ENCODE results near the gene ENDOD1. TPM values are rescaled to one million over a fixed set of nuclear protein-coding genes. Genes with fewer than 3 reads are reported as not detected.

Gene ENDOD1
- total and polyA plus RNA-seq, 2 experiments from 2014 or later, result 15.5 to 33.7 TPM

DNA sequence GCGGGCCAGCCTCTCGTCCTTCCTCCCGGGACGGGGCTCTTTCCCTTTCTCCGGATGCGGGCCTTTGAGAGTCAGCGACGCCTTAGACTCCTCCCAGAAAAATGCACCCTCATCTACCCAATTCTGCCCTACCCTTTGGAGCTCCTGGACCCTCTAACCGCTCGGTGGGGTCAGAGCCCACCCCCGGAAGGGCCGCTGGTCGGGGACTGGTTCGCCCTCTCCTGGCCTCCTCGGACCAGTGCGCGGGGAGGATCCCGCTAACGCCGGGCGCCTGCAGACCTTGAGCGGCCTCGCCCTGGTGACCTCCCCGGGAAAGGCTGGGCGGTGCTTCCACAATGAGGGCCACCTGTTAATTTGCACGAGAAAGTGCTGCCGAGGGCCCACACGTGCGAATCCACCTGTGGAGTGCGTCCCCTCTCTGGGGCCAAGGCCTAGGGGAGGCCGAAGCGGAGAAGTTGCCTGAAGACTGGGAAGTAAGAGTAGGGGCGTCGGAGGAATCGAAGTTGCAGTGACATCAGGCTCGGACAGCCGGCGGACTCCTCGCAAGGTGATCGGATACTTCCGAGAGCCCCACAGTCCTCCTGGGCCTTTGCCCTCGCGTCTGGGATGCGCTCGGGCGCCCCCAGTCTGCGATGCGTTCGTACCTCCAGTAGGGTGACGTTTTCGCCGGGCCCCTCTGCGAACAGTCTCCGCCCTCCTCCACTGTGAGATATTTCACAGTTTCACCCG, 61.5 kb downstream of the ENDOD1 start:
- peak overlapping the region; percentile 78 for H3K4me2 ChIP-seq (ENCODE audit: unreplicated experiment)
- 2 to 3% methylated on average over 53 to 55 of the region's 55 CpGs for WGBS, 2 experiments (ENCODE audit: low coverage in 1 of 2, low lambda C conversion rate in 2 of 2, missing lambda C conversion rate in 2 of 2)
- H3K9me2 ChIP-seq (ENCODE audit: insufficient read depth), result no peaks in the 10 kb centered on the region
- peak overlapping the region; percentile 97 for H2AFZ ChIP-seq
- 0 out of 2 replicates have a peak overlapping the region, but pooled peaks have one; percentile 17 for H3K27ac ChIP-seq
- H4K20me1 ChIP-seq (ENCODE audit: insufficient read depth), result no peaks in the 10 kb centered on the region
- H3K4me1 ChIP-seq (ENCODE audit: insufficient read depth), result peaks cover 28% of the 10 kb centered on the region
- H3K27me3 ChIP-seq (replicated peaks; ENCODE audit: insufficient read depth), result no peaks in the 10 kb centered on the region
- H3K79me2 ChIP-seq (ENCODE audit: insufficient read depth), result no peaks in the 10 kb centered on the region
- peak overlapping the region; percentile 75 for H3K9ac ChIP-seq
- in situ Hi-C loops (cut with MboI), result loop anchor here (5.0 to 25.0 kb wide), 3 partner anchors 556 to 1236 kb away; partner anchors contain the start of genes CCDC82 and JRKL
- no peaks in the 10 kb centered on the region for H3K36me3 ChIP-seq (ENCODE audit: low read depth)
- H3K4me3 ChIP-seq, result peak overlapping the region; percentile 74
- DNase-seq, result peak; percentile 97
- TF ChIP-seq EZH2 (IDR thresholded peaks at IDR 0.05; ENCODE audit: insufficient read depth, poor library complexity, severe bottlenecking) (no peak), EZH2phosphoT487 (IDR thresholded peaks at IDR 0.05; ENCODE audit: insufficient read depth, low read depth) (no peak)
- peaks cover 32% of the 10 kb centered on the region for H3F3A ChIP-seq (ENCODE audit: insufficient read depth)
- no peaks in the 10 kb centered on the region for H3K9me3 ChIP-seq (ENCODE audit: low read depth)

DNA sequence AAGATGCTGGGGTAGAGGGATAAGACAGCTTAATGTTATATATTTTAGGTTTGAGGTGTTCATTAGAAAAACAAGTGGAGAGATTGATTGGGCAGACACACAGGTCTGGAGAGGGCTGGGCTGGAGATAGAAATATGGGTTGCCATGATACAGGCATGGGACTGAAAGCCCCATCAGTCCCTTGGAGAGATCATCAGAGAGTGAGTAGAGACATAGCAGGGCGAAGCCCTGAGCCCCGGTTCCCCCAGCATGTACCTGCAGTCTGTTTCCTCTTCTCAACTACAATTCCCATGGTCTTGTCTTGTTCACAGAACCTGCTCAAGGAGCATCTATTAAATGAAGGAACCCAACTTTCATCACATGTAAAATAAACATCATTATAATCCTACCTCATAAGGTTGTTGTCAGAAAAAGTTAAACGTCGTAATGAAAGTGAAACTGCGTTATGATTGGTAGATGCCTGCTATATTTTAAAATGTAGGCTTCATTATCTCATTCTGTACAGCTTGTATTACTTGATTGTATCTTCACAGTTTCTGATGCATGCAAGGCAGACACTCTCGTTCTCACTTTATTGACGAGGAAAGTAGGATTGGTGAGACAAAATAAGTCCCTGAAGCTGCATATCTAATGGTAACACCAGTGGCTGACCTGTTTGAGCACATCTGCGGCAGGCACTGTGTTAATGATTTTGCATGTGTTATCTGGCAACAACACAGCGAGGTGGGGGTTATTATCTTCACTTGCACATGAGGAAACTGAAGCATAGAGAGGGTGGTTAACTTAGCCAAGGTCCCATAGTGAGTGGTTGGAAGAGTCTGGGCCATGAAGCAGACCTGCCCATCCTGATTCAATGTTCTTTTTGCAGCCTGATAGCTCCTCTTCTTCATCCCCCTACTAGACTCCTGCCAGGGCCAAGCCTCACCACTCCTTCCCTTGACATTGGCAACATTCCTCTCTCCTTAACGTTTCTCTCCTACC, 63.5 kb downstream of the ENDOD1 start:
- Histone ChIP-seq H3K9me3 (ENCODE audit: low read depth) (no peaks in the 10 kb centered on the region), H3K27me3 (replicated peaks; ENCODE audit: insufficient read depth) (no peaks in the 10 kb centered on the region), H4K20me1 (ENCODE audit: insufficient read depth) (no peaks in the 10 kb centered on the region), H3K36me3 (ENCODE audit: low read depth) (no peaks in the 10 kb centered on the region), H3K4me3 (no peak overlapping the region), H3K9ac (no peak overlapping the region), H2AFZ (no peak overlapping the region), H3K9me2 (ENCODE audit: insufficient read depth) (no peaks in the 10 kb centered on the region), H3K4me2 (ENCODE audit: unreplicated experiment) (no peak overlapping the region), H3K4me1 (ENCODE audit: insufficient read depth) (peaks cover 12% of the 10 kb centered on the region), H3K27ac (no peak overlapping the region), H3F3A (ENCODE audit: insufficient read depth) (peaks cover 14% of the 10 kb centered on the region), H3K79me2 (ENCODE audit: insufficient read depth) (no peaks in the 10 kb centered on the region)
- DNase-seq, result no peak
- WGBS, 2 experiments (ENCODE audit: low coverage in 1 of 2, low lambda C conversion rate in 2 of 2, missing lambda C conversion rate in 2 of 2), result 84 to 86% methylated on average over 10 of the region's 10 CpGs
- in situ Hi-C loops (cut with MboI), result loop anchor here (5.0 to 25.0 kb wide), 3 partner anchors 554 to 1234 kb away; partner anchors contain the start of genes CCDC82 and JRKL
- TF ChIP-seq EZH2 (IDR thresholded peaks at IDR 0.05; ENCODE audit: insufficient read depth, poor library complexity, severe bottlenecking) (no peak), EZH2phosphoT487 (IDR thresholded peaks at IDR 0.05; ENCODE audit: insufficient read depth, low read depth) (no peak)

DNA sequence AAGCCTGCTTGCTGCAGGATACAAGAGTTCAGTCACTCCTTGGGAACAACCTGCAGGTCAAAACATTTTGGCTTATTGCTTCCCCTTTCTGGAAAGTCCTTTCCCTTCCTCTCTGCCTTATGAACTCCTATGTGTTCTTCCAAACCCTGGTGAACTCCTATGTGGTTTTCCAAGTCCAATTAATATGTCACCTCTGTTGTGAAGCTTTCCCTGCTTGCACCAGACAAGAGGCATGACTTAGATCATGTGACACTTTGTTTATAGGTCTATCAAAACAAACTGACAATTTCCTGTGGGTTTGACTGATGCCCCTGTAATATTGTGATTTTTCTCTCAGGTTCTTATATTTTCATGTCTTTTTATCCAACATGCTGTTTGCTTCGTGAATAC, 64.2 kb downstream of the ENDOD1 start:
- Histone ChIP-seq H4K20me1 (ENCODE audit: insufficient read depth) (no peaks in the 10 kb centered on the region), H3K79me2 (ENCODE audit: insufficient read depth) (no peaks in the 10 kb centered on the region), H3K36me3 (ENCODE audit: low read depth) (no peaks in the 10 kb centered on the region), H3F3A (ENCODE audit: insufficient read depth) (peaks cover 9% of the 10 kb centered on the region; the same call in 1 of the 2 replicates), H3K4me3 (no peak overlapping the region), H3K4me2 (ENCODE audit: unreplicated experiment) (no peak overlapping the region), H3K9me2 (ENCODE audit: insufficient read depth) (no peaks in the 10 kb centered on the region), H3K9me3 (ENCODE audit: low read depth) (no peaks in the 10 kb centered on the region), H3K27me3 (replicated peaks; ENCODE audit: insufficient read depth) (no peaks in the 10 kb centered on the region), H3K9ac (no peak overlapping the region), H2AFZ (no peak overlapping the region), H3K4me1 (ENCODE audit: insufficient read depth) (peaks cover 5% of the 10 kb centered on the region; the same call in 1 of the 2 replicates), H3K27ac (no peak overlapping the region)
- 93 to 100% methylated on average over 1 of the region's 1 CpG for WGBS, 2 experiments (ENCODE audit: low coverage in 1 of 2, low lambda C conversion rate in 2 of 2, missing lambda C conversion rate in 2 of 2)
- TF ChIP-seq EZH2phosphoT487 (IDR thresholded peaks at IDR 0.05; ENCODE audit: insufficient read depth, low read depth) (no peak), EZH2 (IDR thresholded peaks at IDR 0.05; ENCODE audit: insufficient read depth, poor library complexity, severe bottlenecking) (no peak)
- no peak for DNase-seq
- in situ Hi-C loops (cut with MboI), result loop anchor here (5.0 to 25.0 kb wide), 3 partner anchors 553 to 1233 kb away; partner anchors contain the start of genes CCDC82 and JRKL

DNA sequence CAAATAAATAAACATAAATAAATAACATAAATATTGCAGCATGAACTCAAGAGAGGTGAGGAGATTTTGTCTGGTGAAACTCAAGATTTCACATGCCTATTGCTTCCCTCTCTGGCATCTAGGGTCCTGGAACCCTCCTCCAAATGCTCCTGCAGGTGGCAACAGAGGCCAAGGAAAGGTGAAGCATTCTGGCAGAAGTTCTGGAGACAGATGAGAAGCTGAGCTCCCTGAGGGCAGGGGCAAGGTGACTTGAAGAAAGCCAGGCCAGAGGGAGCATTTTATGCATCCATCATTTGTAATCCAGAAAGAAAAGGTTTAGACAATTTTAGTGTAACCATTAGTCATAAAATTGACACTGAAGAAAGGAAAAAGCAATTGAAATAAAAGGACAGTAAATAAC, 64.9 kb downstream of the ENDOD1 start:
- Histone ChIP-seq H3K79me2 (ENCODE audit: insufficient read depth) (no peaks in the 10 kb centered on the region), H3K4me1 (ENCODE audit: insufficient read depth) (0 out of 2 replicates have a peak, but pooled peaks cover 4% of the 10 kb centered on the region), H2AFZ (no peak overlapping the region), H3K9me3 (ENCODE audit: low read depth) (no peaks in the 10 kb centered on the region), H3K4me2 (ENCODE audit: unreplicated experiment) (no peak overlapping the region), H3K9me2 (ENCODE audit: insufficient read depth) (no peaks in the 10 kb centered on the region), H3K27ac (no peak overlapping the region), H3K36me3 (ENCODE audit: low read depth) (no peaks in the 10 kb centered on the region), H3K4me3 (no peak overlapping the region), H3K27me3 (replicated peaks; ENCODE audit: insufficient read depth) (no peaks in the 10 kb centered on the region), H4K20me1 (ENCODE audit: insufficient read depth) (no peaks in the 10 kb centered on the region), H3F3A (ENCODE audit: insufficient read depth) (peaks cover 2% of the 10 kb centered on the region; the same call in 1 of the 2 replicates), H3K9ac (no peak overlapping the region)
- in situ Hi-C loops (cut with MboI), result loop anchor here (5.0 to 25.0 kb wide), 3 partner anchors 553 to 1233 kb away; partner anchors contain the start of genes CCDC82 and JRKL
- no peak for TF ChIP-seq EZH2 (IDR thresholded peaks at IDR 0.05; ENCODE audit: insufficient read depth, poor library complexity, severe bottlenecking)
- TF ChIP-seq EZH2phosphoT487 (IDR thresholded peaks at IDR 0.05; ENCODE audit: insufficient read depth, low read depth), result no peak
- peak; percentile 80 for DNase-seq

All from GM23248 (cell line).